NCI-H446 (cell line): ENCODE results near the gene SETD1B.
"Not testable (repeated sequence)": the region's sequence is repeated elsewhere in the genome, so short reads cannot be mapped to it uniquely, and the experiment has no call there.

Experiments
- DNase-seq, 2 experiments: peaks; one replicate each; lab custom pipeline; 2025; lab: John Stamatoyannopoulos, UW

Gene SETD1B

GRCh38 chr12:121803861-121804416 lies at the start of gene SETD1B:
Gene SETD1B (plus strand): TSS chr12:121804009. CDS start chr12:121804738, 729 bp downstream.
- DNase-seq, result peak in 1 of 2 experiments; percentile 32

- no peak for DNase-seq
These were observed 49.0 kb upstream of the SETD1B start for GRCh38 chr12:121754836-121755235.

GRCh38 chr12:121755591-121755990 lies 48.2 kb upstream of the SETD1B start:
- no peak for DNase-seq

DNA sequence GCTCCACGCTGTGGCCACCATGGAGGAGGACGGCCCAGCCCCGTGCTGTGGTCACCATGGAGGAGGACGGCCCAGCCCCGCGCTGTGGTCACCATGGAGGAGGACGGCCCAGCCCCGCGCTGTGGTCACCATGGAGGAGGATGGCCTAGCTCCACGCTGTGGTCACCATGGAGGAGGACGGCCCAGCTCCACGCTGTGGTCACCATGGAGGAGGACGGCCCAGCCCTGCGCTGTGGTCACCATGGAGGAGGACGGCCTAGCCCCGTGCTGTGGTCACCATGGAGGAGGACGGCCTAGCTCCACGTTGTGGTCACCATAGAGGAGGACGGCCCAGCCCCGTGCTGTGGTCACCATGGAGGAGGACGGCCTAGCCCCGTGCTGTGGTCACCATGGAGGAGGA lies 45.3 kb upstream of the SETD1B start:
- DNase-seq, result not testable (repeated sequence)

DNA sequence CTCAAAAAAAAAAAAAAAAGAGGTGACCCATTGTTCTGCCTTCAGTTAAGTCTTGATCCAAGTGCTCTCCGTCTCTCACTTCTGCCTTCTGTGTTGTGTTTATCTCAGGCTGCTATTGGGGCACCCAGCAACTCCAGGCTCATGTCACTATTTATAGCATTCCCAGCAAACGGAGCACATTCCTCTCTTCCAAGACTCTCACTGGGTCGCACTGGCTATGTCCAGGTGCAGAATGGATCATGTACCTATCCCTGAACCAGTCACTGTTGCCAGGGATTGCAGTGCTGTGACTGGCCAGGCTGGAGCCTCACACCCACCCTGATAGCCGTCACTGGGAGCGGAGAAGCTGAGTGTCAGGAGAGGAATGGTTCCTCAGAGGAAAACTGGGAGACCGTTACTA lies 41.5 kb upstream of the SETD1B start:
- no peak for DNase-seq

GRCh38 chr12:121764808-121765207 lies 39.0 kb upstream of the SETD1B start:
- DNase-seq, result no peak

DNA sequence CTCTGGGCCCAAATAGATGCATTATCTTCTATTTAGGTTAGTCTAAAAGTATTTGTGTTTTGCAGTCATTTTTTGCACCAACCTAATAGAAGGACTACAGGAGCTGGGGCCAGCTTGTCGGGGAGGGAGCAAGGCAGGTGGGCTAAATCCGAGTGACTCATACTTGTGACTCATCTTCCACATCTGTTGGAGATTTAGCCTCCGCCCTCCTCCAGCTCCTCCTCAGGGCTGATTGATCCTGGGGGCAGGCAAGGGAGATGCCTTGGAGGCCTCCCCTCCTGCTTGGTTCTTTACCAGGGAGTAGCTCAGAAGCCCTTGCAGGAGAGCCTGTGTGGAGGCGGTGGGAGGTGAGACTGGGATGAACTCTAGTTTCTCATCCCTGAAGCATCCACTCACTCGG lies 38.2 kb upstream of the SETD1B start:
- peak in 1 of 2 experiments; percentile 64 for DNase-seq

DNA sequence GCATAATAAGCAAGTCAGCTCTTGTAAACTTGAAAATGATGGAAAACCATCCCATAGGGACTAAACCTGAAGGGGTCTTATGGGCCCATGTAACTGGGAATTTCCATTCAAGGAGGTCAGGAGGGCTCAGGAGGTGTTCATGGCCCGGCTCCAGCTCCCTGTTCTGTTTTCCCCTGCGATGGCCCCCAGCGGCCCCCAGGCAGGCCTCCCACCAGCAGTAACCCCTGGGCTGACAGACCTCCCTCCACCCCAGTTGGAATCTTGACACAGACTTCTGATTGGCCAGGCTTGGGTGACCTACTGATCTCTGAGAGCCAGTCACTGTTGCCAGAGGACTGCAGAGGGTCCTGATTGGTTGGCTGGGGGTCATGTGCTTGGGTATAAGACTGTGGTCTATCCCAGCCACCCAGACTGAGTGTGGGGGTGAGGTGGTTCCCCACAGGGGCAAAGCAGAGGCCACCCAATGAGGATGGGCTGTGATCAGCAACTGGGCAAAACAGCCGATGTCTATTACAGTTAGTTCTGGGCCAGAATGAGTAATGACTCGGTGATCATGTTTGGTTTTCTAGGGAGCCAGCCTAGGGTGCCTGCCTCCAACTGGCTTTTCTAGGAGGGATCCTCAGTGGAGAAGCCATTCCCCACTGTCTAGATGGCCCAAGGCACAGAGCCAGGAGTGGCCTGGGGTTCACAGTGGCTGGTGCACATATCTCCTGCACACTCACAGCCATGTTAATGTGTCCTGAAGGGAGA lies 37.3 kb upstream of the SETD1B start:
- no peak for DNase-seq

DNA sequence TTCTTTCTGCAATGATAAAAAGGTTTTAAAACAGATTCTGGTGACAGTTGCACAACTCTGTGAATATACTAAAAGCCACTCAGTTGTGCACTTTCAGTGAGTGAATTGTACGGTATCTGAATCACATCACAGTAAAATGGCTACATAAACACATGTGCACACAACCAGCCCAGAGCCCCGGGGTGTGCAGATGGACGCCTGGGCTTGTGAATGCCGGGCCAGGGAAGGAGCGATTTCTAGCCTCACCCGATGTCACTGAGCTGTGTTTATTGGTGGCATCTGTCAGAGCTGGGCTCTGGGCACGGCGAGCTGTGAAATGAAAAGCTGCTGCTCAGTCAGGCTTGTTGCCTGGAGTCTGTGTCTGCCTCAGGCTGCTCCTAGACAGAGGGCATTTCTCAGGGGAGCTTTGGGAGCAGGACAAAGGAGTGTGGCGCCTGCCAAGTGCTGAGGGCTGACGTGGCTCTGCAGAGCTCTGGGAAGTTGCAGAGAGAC lies 36.2 kb upstream of the SETD1B start:
- DNase-seq, result peak; percentile 92 to 96

DNA sequence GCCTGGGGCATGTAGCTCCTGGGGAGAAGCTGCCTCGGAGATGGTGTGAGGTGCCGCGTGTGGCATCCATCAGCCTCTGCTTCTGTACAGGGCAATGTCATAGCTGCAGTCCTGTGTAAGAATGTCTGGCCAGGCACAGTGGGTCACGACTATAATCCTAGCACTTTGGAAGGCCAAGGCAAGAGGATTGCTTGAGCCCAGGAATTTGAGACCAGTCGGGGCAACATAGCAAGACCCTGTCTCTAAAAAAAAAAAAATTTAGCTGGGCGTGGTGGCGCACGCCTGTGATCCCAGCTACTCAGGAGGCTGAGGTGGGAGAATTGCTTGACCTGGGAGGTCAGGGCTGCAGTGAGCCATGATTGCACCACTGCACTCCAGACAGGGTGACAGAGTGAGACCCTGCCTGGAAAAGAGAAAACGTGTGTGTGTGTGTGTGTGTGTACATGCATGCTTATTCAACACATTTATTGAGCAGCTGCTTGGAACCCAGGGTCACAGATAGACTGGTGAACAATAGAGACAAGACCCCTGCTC lies 34.4 kb upstream of the SETD1B start:
- DNase-seq, result no peak

DNA sequence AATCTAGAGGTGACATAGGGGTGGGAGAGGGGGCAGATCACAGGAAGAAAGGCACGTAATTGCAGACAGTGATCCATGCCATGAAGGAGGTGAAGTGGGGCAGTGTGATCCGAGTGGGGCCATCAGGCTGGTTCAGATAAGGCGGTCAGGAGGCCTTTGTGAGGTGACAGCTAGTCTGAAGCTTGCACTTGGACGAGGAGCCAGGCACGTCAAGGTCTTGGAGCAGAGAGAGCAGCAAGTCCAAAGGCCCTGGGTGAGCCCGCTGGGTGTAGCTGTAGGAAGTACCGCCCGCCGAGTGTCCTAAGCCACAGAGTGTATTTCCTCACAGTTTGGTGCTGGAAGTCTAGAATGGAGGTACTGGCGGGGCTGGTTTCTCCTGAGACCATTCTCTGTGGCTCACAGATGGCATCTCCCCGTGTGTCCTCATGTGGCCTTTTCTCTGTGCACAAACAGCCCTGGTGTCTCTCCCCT lies 33.9 kb upstream of the SETD1B start:
- no peak for DNase-seq

GRCh38 chr12:121770388-121770787 lies 33.4 kb upstream of the SETD1B start:
- no peak for DNase-seq

- DNase-seq, result no peak
These were observed 32.8 kb upstream of the SETD1B start for GRCh38 chr12:121770813-121771625.

DNA sequence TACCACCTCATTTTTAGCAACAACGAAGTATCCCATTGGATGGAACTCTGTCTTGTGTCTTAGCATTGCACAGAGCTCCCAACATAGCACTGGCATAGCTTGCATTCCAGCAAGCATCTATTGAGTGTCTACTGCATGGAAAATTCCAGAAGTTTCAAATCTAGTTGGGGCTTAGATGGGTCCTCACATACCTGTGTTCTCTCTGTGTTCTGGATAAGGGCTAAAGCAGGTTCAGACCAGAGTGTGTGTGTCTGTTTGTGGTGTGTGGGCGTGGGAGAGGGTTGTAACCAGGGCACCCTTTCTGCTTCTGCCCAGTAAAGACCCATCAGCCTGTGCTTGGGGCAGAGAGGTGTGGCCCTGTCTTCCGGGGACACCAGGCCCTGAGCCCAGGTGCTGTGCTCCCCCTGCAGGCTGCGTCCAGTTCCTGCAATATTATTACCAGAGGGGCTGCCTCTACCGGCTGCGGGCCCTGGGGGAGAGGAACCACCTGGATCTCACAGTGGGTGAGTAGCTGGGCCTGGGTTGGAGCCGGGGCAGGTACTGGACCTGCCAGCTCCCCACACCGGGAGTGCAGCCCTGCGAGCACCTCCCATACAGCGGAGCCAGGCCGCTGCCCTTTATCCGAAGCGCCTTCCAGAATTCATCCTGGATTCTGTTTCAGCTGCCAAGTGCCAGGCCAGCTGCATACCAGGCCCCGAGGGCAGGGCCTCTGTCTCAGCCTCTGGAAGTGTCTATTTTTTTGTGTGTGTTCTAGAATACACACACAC lies 30.6 kb upstream of the SETD1B start:
- DNase-seq, result peak in 1 of 2 experiments; percentile 68

DNA sequence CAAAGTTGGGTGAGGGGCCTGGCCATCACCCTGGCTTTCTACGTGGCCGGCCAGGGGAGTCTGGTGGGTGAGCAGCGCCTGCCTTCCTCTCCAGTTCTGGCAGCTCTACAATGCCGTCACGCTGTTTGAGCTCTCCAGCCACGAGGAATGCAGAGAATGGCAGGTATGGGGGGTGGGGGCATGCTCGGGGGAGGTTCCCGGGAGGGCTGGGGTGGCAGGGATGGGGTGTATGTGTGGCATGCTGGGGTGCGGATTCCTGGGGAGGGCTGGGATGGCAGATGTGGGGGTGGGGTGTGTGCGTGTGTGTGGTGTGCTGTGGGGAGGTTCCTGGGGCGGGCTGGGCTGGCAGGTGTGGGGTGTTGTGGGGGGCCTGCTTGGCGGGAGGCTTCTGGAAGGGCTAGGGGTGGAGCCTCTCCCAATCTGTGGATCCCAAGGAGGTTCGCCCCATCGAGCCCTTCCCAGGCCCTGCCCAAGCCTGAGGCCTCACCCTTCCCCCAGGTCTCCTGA lies 28.8 kb upstream of the SETD1B start:
- DNase-seq, result no peak

DNA sequence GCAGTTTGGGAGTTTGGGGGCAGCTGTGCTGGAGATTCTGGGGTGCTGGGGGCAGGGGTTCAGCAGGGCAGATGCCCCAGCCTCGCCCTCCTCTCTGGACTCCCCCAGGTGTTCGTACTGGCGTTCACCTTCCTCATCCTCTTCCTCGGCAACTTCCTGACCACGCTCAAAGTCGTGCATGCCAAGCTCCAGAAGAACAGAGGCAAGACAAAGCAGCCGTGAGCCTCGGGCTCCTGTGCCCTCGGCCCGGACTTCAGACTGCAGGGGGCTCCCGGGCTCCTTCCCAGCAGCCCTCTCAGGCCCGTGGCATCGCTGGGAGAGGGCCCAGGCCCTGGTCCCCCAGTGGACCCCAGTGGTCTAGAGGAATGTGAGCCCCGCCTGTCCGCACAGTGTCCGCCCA lies 28.3 kb upstream of the SETD1B start:
- no peak for DNase-seq

- peak in 1 of 2 experiments; percentile 41 for DNase-seq
These were observed 27.4 kb upstream of the SETD1B start for GRCh38 chr12:121776190-121777098.

- DNase-seq, result no peak
These were observed 25.0 kb upstream of the SETD1B start for GRCh38 chr12:121778567-121779421.

DNA sequence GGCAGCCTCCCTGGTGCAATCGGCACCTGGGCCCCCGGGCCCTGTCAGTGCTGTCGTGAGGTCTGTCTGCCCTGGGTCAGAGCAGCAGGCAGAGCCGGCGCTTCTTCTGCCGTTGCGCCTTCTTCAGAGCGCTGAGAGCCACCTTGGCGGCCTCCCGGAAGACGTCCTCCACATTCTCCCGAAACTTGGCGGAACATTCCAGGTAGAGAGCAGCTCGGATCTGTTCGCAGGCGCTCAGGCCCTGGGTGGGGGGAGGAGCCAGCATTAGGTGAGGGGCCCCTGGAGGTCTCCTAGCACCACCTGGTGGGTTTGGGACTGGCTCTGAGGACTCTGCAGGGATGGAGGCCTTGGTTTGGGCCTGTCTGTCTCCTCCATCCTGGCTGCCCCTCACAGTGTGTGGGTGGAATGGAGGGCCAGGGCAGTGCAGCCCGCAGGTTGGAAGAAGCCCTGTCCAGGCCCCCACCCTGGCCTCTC lies 24.4 kb upstream of the SETD1B start:
- no peak for DNase-seq
